HepG2 (cell line): ENCODE results near the gene SRSF6. TPM values are rescaled to one million over a fixed set of nuclear protein-coding genes. Genes with fewer than 3 reads are reported as not detected.
A peak's percentile ranks its signal among the peaks of the same experiment; 100 is the strongest.

Source experiments
- BCL6 ChIP-seq: IDR thresholded peaks from 2 replicates; pipeline ENCODE4 v1.6.1; 2016; ENCODE audit warnings: missing genetic modification reagents, missing compliant biosample characterization
- CENPX ChIP-seq: sonication (generic); formaldehyde crosslinking; IDR thresholded peaks from 2 replicates; pipeline ENCODE4 v1.9.0; 2021; ENCODE audit warnings: mild to moderate bottlenecking, missing genetic modification reagents, moderate library complexity
- GATA4 ChIP-seq: sonication (generic); IDR thresholded peaks from 2 replicates; pipeline ENCODE4 v1.6.1; 2016; ENCODE audit warnings: antibody characterized with exemption, low read depth, borderline replicate concordance
- HCFC1 ChIP-seq: fragments of 150-350 bp; IDR thresholded peaks from 2 replicates; pipeline ENCODE4 v1.6.1; 2014; ENCODE audit warnings: low read depth, low read length
- HDAC2 ChIP-seq: sonication (generic); formaldehyde crosslinking; IDR thresholded peaks from 2 replicates; pipeline ENCODE4 v1.4.0; 2020; ENCODE audit warnings: missing genetic modification reagents
- KAT8 ChIP-seq: IDR thresholded peaks from 2 replicates; pipeline ENCODE4 v1.6.1; 2016; ENCODE audit warnings: missing genetic modification reagents, missing compliant biosample characterization
- KDM1A ChIP-seq: IDR thresholded peaks from 2 replicates; pipeline ENCODE4 v1.6.1; 2016; ENCODE audit warnings: missing compliant biosample characterization
- MTF1 ChIP-seq: sonication (generic); formaldehyde crosslinking; IDR thresholded peaks from 2 replicates; pipeline ENCODE4 v1.5.0; 2020; ENCODE audit warnings: missing genetic modification reagents
- MTF2 ChIP-seq: sonication (generic); formaldehyde crosslinking; IDR thresholded peaks from 2 replicates; pipeline ENCODE4 v1.5.0; 2020; ENCODE audit warnings: missing genetic modification reagents, borderline replicate concordance
- NFKBIZ ChIP-seq: IDR thresholded peaks from 2 replicates; pipeline ENCODE4 v1.6.1; 2018; ENCODE audit warnings: missing genetic modification reagents, missing compliant biosample characterization
- RARA ChIP-seq: IDR thresholded peaks from 2 replicates; pipeline ENCODE4 v1.6.1; 2016; ENCODE audit warnings: missing genetic modification reagents, missing compliant biosample characterization
- SRSF1 ChIP-seq: fragments of 200-400 bp; formaldehyde crosslinking; optimal IDR thresholded peaks from 2 replicates; pipeline ENCODE3; 2017; ENCODE audit warnings: mild to moderate bottlenecking, low read depth, low read length, moderate library complexity
- TGIF2 ChIP-seq: IDR thresholded peaks from 2 replicates; pipeline ENCODE4 v1.6.1; 2016; ENCODE audit warnings: control low read depth, missing compliant biosample characterization
- ZFX ChIP-seq: sonication (generic); formaldehyde crosslinking; IDR thresholded peaks from 2 replicates; pipeline ENCODE4 v1.4.0; 2020; ENCODE audit warnings: mild to moderate bottlenecking, low read depth, missing genetic modification reagents, moderate library complexity
- ZNF264 ChIP-seq: sonication (generic); formaldehyde crosslinking; IDR thresholded peaks from 2 replicates; pipeline ENCODE4 v1.4.0; 2020; ENCODE audit warnings: missing genetic modification reagents
- ZNF282 ChIP-seq: fragments of 450-650 bp; IDR thresholded peaks from 2 replicates; pipeline ENCODE4 v1.6.1; 2018; ENCODE audit not compliant: partially characterized antibody
- ZNF292 ChIP-seq: sonication (generic); formaldehyde crosslinking; IDR thresholded peaks from 2 replicates; pipeline ENCODE4 v1.8.1; 2022; ENCODE audit warnings: mild to moderate bottlenecking, low read depth, missing genetic modification reagents, borderline replicate concordance
- ZNF30 ChIP-seq: sonication (generic); formaldehyde crosslinking; IDR thresholded peaks from 2 replicates; pipeline ENCODE4 v1.5.0; 2020; ENCODE audit warnings: mild to moderate bottlenecking, missing genetic modification reagents
- ZNF367 ChIP-seq: sonication (generic); formaldehyde crosslinking; IDR thresholded peaks from 2 replicates; pipeline ENCODE4 v1.4.0; 2020; ENCODE audit warnings: missing genetic modification reagents, borderline replicate concordance
- ZNF44 ChIP-seq: sonication (generic); formaldehyde crosslinking; IDR thresholded peaks from 2 replicates; pipeline ENCODE4 v1.5.1; 2020; ENCODE audit warnings: mild to moderate bottlenecking, missing genetic modification reagents
- ZNF567 ChIP-seq: sonication (generic); formaldehyde crosslinking; IDR thresholded peaks from 2 replicates; pipeline ENCODE4 v1.8.1; 2023; ENCODE audit warnings: mild to moderate bottlenecking, missing genetic modification reagents, borderline replicate concordance
- ZNF781 ChIP-seq: sonication (generic); formaldehyde crosslinking; IDR thresholded peaks from 2 replicates; pipeline ENCODE4 v1.5.1; 2020; ENCODE audit warnings: borderline replicate concordance, mild to moderate bottlenecking, missing genetic modification reagents; ENCODE audit errors: not compliant biosample characterization
- polyA plus RNA-seq, 8 experiments: library from polyadenylated mRNA; depleted of rRNA in 3 of 8; stranded (reverse) in 7 of 8; unstranded in 1 of 8; fragments of >200 nt; fragmentation: Illumina TruSeq in 4 of 8; extraction: Trizol in 4 of 8; gene quantifications; 2 replicates each; pipeline versions ENCODE4 v1.2.1 to v1.2.3, GENCODE V29; 2011 to 2016; ENCODE audit warnings: low read depth in 4 of 8, missing spikeins in 1 of 8, mixed read lengths in 1 of 8; ENCODE audit not compliant: insufficient read depth in 1 of 8
- total RNA-seq, 5 experiments: library from RNA; depleted of rRNA; stranded (reverse); fragments of >200 nt; fragmentation: Illumina TruSeq; extraction: Trizol; gene quantifications; 2 replicates each; pipeline ENCODE4 v1.2.3, GENCODE V29; 2016; ENCODE audit warnings: low read depth in 1 of 5
- TF ChIP-seq, protein P1 (sequence below): sonication (generic); formaldehyde crosslinking; IDR thresholded peaks from 2 replicates; pipeline ENCODE4 v1.4.0; 2020; ENCODE audit warnings: mild to moderate bottlenecking, missing genetic modification reagents
- TF ChIP-seq, protein P2 (sequence below): sonication (generic); formaldehyde crosslinking; IDR thresholded peaks from 2 replicates; pipeline ENCODE4 v1.8.1; 2023; ENCODE audit warnings: mild to moderate bottlenecking, missing genetic modification reagents, borderline replicate concordance
- TF ChIP-seq, protein P3 (sequence below): IDR thresholded peaks from 2 replicates; pipeline ENCODE4 v1.6.1; 2012; ENCODE audit warnings: low read depth, low read length, improper control_type of control experiment
- TF ChIP-seq, protein P4 (sequence below): sonication (generic); formaldehyde crosslinking; IDR thresholded peaks from 2 replicates; pipeline ENCODE4 v1.4.0; 2020; ENCODE audit warnings: missing genetic modification reagents

Gene SRSF6
- total and polyA plus RNA-seq, 2 of the 13 experiments (the other 11 are each of a cell fraction or from before 2014, with no cell fraction given): 156 to 194 TPM

DNA sequence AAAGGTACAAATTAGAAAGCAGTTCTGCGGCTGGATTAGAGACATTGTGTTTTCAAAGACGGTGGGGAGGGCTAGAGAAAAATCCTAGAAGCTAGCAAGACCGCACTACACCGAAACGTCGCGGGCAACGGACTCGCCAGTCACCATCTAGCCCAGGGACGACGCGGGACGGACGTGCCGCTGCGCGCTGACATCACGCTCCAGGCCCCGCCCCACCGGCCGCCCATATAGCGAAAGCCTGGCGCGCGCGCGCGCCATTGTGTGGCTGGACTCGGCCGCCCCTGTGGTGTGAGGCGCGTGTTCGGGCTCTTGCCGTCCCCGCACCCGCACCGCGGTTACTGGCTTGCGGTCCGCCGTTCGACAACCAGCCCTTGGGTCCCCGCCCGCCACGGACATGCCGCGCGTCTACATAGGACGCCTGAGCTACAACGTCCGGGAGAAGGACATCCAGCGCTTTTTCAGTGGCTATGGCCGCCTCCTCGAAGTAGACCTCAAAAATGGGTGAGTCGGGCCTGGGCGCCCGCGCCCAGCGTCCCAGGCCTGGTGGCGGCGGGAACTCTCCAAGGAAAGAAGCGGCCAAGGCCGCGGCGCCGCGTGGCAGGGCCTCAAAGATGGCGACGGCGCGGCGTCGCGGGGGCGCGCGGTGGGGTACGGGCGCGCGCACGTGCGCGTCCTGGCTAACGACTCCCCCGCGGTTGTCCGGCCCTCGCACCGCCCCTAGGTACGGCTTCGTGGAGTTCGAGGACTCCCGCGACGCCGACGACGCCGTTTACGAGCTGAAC is at the start of gene SRSF6 (continued):
- TF ChIP-seq, protein P1, sequence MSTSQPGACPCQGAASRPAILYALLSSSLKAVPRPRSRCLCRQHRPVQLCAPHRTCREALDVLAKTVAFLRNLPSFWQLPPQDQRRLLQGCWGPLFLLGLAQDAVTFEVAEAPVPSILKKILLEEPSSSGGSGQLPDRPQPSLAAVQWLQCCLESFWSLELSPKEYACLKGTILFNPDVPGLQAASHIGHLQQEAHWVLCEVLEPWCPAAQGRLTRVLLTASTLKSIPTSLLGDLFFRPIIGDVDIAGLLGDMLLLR (CRISPR knock-in tag): peak; percentile 71; the same call in 1 of the 2 replicates
- TF ChIP-seq KDM1A (no peak), GATA4 (peak; percentile 92), MTF2 (CRISPR knock-in tag) (peak; percentile 44; the same call in 1 of the 2 replicates), TGIF2 (CRISPR knock-in tag) (peak; percentile 93), CENPX (CRISPR knock-in tag) (no peak), KAT8 (CRISPR knock-in tag) (peak; percentile 91), ZFX (CRISPR knock-in tag) (peak; percentile 99), NFKBIZ (CRISPR knock-in tag) (peak; percentile 90), ZNF30 (CRISPR knock-in tag) (peak; percentile 90; the same call in 1 of the 2 replicates), ZNF44 (CRISPR knock-in tag) (peak; percentile 90; the same call in 1 of the 2 replicates), HDAC2 (CRISPR knock-in tag) (peak; percentile 81), HCFC1 (no peak; the same call in 1 of the 2 replicates), MTF1 (CRISPR knock-in tag) (peak; percentile 90), ZNF567 (CRISPR knock-in tag) (no peak), ZNF781 (CRISPR knock-in tag) (peak; percentile 91), ZNF264 (CRISPR knock-in tag) (peak; percentile 98), BCL6 (CRISPR knock-in tag) (0 out of 2 replicates have a peak, but pooled peaks have one; percentile 54), SRSF1 (peak; percentile 90), ZNF292 (peak; percentile 22; the same call in 1 of the 2 replicates), ZNF367 (peak; percentile 96), ZNF282 (no peak), RARA (CRISPR knock-in tag) (peak; percentile 64)
- TF ChIP-seq, protein P2, sequence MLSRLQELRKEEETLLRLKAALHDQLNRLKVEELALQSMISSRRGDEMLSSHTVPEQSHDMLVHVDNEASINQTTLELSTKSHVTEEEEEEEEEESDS: peak; percentile 95
- TF ChIP-seq, protein P3, sequence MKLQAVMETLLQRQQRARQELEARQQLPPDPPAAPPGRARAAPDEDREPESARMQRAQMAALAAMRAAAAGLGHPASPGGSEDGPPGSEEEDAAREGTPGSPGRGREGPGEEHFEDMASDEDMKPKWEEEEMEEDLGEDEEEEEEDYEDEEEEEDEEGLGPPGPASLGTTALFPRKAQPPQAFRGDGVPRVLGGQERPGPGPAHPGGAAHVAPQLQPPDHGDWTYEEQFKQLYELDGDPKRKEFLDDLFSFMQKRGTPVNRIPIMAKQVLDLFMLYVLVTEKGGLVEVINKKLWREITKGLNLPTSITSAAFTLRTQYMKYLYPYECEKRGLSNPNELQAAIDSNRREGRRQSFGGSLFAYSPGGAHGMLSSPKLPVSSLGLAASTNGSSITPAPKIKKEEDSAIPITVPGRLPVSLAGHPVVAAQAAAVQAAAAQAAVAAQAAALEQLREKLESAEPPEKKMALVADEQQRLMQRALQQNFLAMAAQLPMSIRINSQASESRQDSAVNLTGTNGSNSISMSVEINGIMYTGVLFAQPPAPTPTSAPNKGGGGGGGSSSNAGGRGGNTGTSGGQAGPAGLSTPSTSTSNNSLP: no peak
- TF ChIP-seq, protein P4, sequence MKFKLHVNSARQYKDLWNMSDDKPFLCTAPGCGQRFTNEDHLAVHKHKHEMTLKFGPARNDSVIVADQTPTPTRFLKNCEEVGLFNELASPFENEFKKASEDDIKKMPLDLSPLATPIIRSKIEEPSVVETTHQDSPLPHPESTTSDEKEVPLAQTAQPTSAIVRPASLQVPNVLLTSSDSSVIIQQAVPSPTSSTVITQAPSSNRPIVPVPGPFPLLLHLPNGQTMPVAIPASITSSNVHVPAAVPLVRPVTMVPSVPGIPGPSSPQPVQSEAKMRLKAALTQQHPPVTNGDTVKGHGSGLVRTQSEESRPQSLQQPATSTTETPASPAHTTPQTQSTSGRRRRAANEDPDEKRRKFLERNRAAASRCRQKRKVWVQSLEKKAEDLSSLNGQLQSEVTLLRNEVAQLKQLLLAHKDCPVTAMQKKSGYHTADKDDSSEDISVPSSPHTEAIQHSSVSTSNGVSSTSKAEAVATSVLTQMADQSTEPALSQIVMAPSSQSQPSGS (CRISPR knock-in tag): peak; percentile 88
